HG02571 (cell line): Measurements from ENCODE around the gene RAB5B.

Experiments used
- ATAC-seq: cut with Tn5 transposase; IDR thresholded peaks from one replicate; pipeline ENCODE4 v1.9.1; 2021; ENCODE audit warnings: mild to moderate bottlenecking, moderate library complexity; ENCODE audit not compliant: unreplicated experiment

RAB5B gene, protein sequence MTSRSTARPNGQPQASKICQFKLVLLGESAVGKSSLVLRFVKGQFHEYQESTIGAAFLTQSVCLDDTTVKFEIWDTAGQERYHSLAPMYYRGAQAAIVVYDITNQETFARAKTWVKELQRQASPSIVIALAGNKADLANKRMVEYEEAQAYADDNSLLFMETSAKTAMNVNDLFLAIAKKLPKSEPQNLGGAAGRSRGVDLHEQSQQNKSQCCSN

GRCh38 chr12:55973599-55974307 lies at the start of gene RAB5B:
Gene RAB5B (plus strand): TSS chr12:55974078. CDS start chr12:55986961, 12,883 bp downstream.
- peak; percentile 87 for ATAC-seq

DNA sequence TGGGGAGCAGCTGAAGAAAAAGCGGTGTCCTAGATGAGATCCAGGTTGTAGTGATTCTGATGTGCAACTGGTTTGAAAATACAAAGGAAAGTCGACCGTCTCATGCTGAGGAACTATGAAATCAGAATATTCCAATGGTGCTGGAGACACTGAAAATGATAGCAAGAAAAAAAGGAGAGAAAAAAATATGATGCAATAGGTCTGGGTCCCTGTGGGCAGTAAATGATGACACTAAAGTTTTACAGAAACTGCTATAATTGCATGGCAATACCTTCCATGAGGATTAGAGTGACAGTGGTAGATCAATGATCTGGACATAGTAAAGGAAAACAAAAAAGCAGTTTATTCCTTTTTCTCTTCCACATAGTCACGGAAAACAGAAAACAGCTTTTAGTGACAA lies 48.5 kb upstream of the RAB5B start:
- ATAC-seq: no peak

DNA sequence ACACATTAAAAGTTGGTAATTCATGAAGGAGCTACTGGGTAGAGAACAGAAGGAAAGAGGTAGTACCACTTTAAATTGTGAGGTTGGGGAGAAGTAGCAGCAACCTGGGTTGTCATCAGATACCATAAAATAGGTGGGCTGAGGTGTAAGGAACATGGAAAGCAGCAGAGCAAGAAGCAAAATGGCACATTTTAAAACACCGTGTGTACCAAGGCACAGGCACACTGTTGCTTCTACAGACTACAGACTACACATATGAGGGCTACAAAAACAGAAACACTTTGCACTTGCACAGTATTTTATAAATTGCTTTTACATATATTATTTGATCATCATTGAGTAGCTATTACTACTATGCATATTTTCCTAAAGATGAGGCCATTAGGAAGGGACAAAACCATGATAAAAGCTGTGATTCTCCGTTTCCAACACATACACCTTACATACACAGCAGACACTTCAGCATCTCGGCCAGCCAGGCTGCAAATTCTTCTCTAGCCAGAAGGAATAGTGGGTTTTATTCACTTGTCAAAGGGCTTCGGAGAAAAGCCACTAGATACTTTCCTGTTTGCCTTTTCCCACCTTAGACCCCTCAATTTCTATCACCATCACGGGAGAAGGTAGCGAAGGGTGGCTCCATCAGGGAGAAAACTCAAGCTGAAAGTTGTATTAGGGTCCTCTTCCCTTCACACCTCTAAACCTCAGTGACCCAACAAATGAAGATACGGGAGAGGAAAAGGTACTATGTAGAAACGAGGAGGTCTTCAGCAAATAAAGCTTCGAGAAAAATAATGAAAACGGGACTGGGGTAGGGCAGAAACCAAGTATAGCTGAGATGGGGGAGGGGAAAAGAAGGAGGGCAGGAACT lies 47.8 kb upstream of the RAB5B start:
- no peak for ATAC-seq

GRCh38 chr12:55926738-55927587 lies 46.9 kb upstream of the RAB5B start:
- peak; percentile 51 for ATAC-seq

DNA sequence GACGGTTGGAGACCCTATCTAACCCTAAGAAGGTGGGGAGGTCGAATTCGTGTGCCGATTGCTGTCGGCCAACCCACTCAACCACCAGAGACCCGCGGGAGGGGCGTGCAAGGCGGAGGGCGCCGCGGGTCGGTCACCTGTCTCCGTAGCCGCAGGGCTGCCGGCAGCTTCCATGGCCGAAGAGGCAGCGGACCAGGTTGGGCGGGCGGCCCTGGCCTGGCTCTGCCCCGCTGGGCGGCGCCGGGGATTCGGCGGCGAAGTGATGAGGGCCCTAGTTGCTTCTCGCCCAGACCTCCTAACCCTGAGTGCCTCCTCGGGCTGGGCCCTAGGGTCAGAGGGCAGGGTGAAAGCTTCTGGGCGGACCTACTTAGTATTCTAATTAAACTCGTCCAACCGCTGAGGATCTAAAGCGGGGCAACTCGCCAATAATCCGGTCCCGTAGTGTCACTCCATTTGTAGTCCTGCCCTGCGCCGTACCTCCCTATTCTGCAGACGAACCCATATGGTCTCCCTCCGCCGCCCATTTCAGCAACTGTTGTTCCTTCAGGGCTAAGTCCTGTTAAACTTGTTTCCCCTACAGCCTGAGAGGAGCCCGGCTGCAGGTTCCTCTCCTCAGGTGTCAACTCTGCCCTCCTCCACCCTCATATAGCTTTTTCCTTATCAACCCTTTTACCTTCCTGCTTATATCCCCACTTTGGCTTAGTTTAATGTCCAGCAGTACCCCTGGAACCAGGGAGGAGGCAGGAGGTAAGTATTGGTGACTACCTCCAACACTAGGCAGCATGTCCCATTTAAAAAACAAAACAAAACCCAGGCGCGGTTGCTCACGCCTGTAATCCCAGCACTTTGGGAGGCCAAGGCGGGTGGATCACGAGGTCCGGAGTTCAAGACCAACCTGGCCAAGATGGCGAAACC lies 46.0 kb upstream of the RAB5B start, which contains the start of gene PYM1:
PYM1 (minus strand) TSS at position 307 of the 915 bp plus-strand sequence; CDS start at position 174, 133 bp downstream.
- ATAC-seq: peak; percentile 38

- ATAC-seq: no peak
Observed at GRCh38 chr12:55929306-55929791, 44.5 kb upstream of the RAB5B start.

- ATAC-seq: no peak
Observed at GRCh38 chr12:55930771-55931316, 43.0 kb upstream of the RAB5B start, which contains the start of gene DGKA. Gene DGKA (plus strand): TSS chr12:55931162. CDS start chr12:55936504, 5,342 bp downstream.

- no peak for ATAC-seq
Observed at GRCh38 chr12:55931317-55931779, 42.5 kb upstream of the RAB5B start.

DNA sequence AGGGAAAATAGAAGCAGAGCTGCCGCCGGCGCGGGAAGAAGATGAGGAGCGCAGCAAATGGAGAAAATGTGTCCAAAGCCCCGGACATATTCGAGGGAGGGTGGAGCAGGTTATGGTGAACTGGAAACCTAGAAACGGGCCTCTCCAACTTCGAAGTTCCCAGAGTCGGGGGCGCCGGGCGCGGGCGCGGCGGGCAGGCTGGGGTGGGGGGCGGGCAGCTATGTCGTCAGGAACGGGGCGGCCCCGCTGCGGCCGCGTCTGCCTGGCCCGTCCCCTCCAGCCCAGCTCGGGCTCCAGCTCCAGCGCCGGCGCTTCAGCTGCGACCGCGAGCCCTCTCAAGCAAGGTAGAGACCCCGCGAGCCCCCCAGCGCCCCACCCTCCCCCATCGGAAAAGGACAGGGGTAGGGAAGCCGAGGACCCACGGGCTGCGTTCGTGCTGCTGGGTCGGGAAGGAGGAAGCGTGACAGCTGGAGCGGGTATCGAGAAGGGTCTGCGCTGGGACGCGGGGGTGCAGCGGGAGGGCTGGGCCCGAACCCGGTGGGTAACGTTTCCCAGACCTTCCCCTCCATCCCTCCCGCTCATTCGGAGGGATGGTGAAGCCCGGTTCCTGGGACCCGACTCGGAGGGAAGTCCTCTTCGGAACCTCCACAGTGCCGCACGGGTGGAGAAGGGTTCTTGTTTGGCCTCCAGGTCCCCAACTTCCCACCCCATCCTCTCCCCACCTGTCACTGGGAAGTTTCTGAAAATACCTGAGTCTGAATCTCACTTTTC lies 41.9 kb upstream of the RAB5B start:
- no peak for ATAC-seq

DNA sequence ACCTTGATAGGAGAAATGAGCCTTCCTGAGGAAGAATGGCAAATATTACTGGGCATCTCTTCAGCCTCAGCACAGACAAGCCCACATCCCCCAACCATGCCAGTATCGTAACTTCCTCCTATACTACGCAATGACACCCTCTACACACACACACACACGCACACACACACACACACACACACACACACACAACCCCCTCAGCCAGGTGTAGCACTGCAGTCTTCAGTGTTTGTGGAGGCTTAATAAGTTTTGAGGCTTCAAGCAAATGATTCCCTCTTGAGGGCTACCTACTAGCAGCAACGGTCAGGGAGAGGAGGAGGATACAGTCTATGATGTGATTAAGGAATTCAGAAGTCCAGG lies 41.3 kb upstream of the RAB5B start:
- ATAC-seq: no peak

GRCh38 chr12:55933169-55933798 lies 40.6 kb upstream of the RAB5B start:
- ATAC-seq: no peak

DNA sequence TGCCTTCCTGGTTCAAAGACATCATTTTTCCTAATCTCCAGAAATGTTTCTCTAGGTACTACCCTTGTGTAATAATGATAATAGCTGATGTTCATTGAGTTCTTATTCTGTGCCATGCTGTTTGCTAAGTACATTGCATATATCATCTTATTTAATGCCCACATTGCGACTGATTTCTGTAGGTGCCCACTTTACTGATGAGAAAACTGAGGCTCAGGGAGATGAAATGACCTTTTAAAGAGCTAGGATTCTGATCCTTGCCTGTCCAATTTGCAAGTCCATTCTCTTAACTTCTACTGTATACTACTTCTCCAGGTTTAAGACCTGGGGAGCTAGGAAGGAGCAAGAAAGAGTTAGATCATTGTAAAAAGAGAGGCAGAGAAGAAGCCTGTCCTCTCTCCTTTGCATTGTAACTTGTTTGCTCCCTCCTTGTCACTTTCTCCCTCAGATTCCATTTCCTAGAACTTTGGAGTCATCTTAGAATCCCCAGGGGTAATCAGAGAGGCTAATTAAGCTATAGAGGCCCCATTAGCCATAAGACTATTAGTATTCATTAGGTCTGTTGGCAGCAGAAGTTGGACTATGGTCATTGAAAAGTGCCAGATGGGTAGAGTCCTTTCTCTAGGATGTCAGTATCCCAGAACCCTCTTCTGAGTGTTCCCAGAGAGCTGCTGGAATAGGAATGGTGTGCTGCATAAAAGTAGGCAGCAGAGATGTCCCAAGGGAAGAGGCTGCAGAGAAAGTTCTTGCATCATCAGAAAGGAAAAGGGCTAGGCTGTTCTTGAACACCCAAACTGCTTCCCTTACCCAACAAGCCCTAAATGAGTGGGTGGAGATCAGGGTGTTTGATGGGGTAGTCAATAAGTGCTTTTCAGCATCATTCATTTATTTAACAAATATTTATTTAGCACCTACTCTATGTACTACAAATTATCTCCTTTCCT lies 39.8 kb upstream of the RAB5B start:
- no peak for ATAC-seq

DNA sequence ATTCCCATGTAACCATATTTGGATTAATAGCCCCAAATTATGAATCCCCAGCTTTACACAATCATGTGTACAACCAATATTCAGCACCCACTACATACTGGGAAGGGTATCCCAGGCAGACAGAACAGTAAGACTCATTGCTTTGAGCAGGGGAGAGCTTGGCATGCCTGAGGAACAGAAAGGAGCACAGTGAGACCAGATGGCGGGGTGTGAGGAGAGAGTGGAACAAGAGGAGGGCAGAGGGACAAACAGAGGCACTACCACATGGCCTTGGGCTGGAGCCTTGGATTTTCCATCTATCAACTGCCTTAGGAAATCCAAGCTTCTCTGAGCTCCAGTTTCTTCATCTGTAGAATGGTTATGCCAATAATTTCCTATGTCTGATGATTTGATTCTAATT lies 39.1 kb upstream of the RAB5B start:
- ATAC-seq: no peak

- no peak for ATAC-seq
Observed at GRCh38 chr12:55935738-55936151, 38.1 kb upstream of the RAB5B start.

DNA sequence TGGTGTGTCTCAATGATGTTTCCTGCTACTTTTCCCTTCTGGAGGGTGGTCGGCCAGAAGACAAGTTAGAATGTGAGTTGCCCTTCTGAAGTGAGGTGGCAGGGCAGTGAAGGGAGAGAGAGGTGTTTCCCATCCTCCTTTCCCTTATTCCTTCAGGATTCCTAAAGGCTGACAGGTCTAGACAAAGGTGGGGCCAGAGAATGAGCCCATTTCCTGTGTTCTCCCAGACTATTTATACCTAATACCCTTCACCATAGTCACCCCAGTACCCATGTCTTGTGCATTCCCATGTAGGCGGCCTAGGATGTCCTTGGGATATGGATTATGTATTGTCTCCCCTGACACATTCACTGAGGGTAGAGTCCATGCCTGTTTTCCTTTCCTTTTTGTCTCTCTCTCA lies 35.9 kb upstream of the RAB5B start:
- ATAC-seq: no peak

- ATAC-seq: no peak
Observed at GRCh38 chr12:55938826-55939501, 34.9 kb upstream of the RAB5B start.
